Measurements from ENCODE around the gene TMEM53.

Gene TMEM53

DNA sequence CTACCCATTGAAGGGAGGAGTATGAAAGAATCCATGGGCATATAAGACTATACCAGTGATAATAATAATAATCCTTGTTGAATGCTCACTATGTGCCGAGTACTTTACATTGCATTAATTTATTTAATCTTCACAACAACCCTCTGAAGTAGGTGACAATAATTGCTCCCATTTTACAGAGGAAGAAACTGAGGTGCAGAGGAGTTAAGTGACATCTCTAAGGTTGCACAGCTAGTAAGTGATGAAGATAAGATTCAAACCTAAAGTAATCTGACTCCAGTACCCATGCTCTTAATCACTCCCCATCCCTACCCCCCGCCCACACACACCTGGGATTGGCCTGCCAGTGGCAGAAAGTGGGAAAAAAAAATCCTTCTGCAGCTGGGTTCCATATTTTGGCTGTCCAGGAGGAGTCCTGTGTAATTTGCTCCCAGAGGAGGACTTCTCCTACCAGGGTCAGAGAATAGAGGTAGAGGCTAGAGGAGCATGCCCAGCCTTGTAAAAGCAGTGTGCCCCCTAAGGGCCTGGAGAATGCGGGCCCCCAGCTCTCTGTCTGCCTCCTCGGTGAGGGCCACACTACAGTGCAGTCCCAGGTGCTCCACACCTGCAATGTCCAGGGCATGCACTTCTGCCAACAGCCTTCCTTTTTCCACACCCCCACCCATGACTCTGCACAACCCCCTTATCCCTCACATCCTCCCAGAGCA is 57.8 kb downstream of the TMEM53 start:
- TF ChIP-seq, protein P1, sequence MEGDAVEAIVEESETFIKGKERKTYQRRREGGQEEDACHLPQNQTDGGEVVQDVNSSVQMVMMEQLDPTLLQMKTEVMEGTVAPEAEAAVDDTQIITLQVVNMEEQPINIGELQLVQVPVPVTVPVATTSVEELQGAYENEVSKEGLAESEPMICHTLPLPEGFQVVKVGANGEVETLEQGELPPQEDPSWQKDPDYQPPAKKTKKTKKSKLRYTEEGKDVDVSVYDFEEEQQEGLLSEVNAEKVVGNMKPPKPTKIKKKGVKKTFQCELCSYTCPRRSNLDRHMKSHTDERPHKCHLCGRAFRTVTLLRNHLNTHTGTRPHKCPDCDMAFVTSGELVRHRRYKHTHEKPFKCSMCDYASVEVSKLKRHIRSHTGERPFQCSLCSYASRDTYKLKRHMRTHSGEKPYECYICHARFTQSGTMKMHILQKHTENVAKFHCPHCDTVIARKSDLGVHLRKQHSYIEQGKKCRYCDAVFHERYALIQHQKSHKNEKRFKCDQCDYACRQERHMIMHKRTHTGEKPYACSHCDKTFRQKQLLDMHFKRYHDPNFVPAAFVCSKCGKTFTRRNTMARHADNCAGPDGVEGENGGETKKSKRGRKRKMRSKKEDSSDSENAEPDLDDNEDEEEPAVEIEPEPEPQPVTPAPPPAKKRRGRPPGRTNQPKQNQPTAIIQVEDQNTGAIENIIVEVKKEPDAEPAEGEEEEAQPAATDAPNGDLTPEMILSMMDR (IDR thresholded peaks at IDR 0.05; ENCODE audit: low read depth, low read length): no peak
- no peaks in the 10 kb centered on the region for H3K27me3 ChIP-seq (ENCODE audit: insufficient read depth, low read depth, severe bottlenecking)
- H3K9me3 ChIP-seq (ENCODE audit: severe bottlenecking): no peaks in the 10 kb centered on the region
- H3K36me3 ChIP-seq: no peaks in the 10 kb centered on the region
- no peak overlapping the region for H3K4me3 ChIP-seq (ENCODE audit: low read depth, low read length)
- DNase-seq: no peak
- no peak overlapping the region for H3K27ac ChIP-seq

DNA sequence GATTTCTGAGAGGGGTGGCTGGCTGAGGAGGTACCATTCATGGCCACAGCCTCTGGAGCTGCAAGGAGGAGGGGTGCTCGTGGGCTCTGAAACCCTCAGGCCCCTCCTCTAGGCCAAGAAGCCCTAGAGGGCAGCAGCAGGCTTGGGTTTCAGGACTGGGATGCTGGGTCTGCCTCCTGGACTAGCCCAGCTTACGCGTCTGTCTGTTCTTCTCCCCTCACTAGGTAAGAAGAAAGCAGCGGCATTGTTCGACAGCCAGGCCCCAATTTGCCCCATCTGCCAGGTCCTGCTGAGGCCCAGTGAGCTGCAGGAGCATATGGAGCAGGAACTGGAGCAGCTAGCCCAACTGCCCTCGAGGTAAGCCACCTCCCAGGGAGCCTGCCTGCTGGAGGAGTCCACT is 60.3 kb downstream of the TMEM53 start:
- no peak overlapping the region for H3K4me3 ChIP-seq (ENCODE audit: low read depth, low read length)
- DNase-seq: peak; percentile 76
- no peaks in the 10 kb centered on the region for H3K9me3 ChIP-seq (ENCODE audit: severe bottlenecking)
- TF ChIP-seq, protein P1 (IDR thresholded peaks at IDR 0.05; ENCODE audit: low read depth, low read length): peak; percentile 35; the same call in 1 of the 2 replicates
- no peaks in the 10 kb centered on the region for H3K27me3 ChIP-seq (ENCODE audit: insufficient read depth, low read depth, severe bottlenecking)
- H3K36me3 ChIP-seq: no peaks in the 10 kb centered on the region
- H3K27ac ChIP-seq: peak overlapping the region; percentile 26

DNA sequence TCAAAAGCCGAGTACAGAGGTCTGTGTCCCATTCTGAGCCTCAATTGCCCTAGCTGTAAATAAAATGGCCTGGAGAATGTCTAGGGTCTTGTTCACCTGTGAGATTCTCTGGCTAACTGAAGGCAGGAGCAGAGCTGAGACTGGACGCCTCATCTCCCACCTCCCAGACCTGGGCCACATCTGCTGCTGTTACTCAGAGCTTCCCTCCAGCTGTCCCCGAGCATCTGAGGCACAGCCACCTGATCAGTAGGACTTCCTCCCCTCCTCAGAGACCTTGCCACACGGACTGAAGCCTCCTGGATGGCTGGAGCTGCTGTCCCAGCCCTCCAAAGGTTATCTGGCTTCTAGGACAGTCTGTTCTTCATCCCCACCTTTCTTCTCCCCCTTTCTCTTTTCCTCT is 62.4 kb downstream of the TMEM53 start:
- H3K27me3 ChIP-seq (ENCODE audit: insufficient read depth, low read depth, severe bottlenecking): no peaks in the 10 kb centered on the region
- H3K4me3 ChIP-seq (ENCODE audit: low read depth, low read length): no peak overlapping the region
- no peak overlapping the region for H3K27ac ChIP-seq
- DNase-seq: no peak
- H3K36me3 ChIP-seq: no peaks in the 10 kb centered on the region
- H3K9me3 ChIP-seq (ENCODE audit: severe bottlenecking): no peaks in the 10 kb centered on the region
- TF ChIP-seq, protein P1 (IDR thresholded peaks at IDR 0.05; ENCODE audit: low read depth, low read length): no peak

DNA sequence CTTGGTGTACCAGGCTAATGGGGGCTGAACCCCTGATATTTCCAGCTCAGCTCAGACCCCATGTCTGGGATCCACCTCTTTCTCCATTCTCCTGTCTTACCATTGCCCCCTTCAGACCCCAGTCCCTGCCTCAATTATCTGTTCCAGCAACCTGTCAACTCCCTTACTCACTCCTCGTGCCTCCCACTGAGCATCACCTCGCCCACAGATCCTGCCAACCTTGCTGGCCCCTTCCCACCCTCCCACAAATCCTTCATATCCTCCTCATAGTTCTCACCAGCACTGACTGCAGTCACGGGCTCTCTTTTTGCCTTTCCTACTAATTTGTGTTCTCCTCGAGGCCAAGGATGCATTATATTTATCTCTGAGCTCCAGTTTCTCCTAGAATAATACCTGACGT is 62.9 kb downstream of the TMEM53 start:
- H3K27me3 ChIP-seq (ENCODE audit: insufficient read depth, low read depth, severe bottlenecking): no peaks in the 10 kb centered on the region
- no peak for DNase-seq
- H3K4me3 ChIP-seq (ENCODE audit: low read depth, low read length): no peak overlapping the region
- H3K36me3 ChIP-seq: no peaks in the 10 kb centered on the region
- no peaks in the 10 kb centered on the region for H3K9me3 ChIP-seq (ENCODE audit: severe bottlenecking)
- no peak overlapping the region for H3K27ac ChIP-seq
- TF ChIP-seq, protein P1 (IDR thresholded peaks at IDR 0.05; ENCODE audit: low read depth, low read length): no peak

DNA sequence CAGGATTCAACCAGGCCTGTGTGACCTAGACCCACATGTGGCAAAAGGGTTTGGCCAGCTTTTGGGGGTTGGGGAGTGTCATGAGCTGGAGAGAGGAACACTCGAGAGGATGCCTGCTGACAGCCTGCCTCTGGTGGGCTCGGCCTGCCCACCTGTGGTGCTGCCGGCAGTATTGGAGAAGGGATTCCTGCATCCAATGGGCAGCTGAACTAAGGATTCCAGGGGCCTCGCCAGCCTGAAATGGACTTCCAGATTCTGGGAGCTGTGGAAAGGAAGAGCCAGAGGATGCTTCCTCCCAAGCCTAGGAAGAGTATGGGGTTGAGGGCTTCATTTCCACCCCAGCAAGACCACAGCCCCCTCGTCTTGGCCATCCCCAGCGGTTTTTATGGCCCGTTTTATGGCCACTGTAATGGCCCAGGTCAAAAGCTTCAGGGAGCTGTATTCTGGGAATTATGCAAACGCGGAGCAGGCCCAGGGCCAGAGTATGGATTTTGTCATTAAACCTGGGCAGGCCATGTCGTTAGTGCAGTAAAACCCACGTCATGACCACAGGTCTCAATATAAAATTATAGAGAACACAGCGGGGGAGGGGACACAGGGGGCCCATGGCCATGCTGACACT is 63.6 kb downstream of the TMEM53 start:
- Histone ChIP-seq H3K9me3 (ENCODE audit: severe bottlenecking) (no peaks in the 10 kb centered on the region), H3K36me3 (no peaks in the 10 kb centered on the region), H3K4me3 (ENCODE audit: low read depth, low read length) (no peak overlapping the region), H3K27ac (no peak overlapping the region), H3K27me3 (ENCODE audit: insufficient read depth, low read depth, severe bottlenecking) (no peaks in the 10 kb centered on the region)
- TF ChIP-seq, protein P1 (IDR thresholded peaks at IDR 0.05; ENCODE audit: low read depth, low read length): no peak
- DNase-seq: no peak

Data from WERI-Rb-1 (cell line).